ENCODE measurements around the gene FNDC3A.

- no peak for TF ChIP-seq CTCF (conservative IDR thresholded peaks at IDR 0.05; ENCODE audit: low read depth, low read length)
- TF ChIP-seq EZH2 (IDR thresholded peaks at IDR 0.05; ENCODE audit: borderline replicate concordance, low read depth, low read length, poor library complexity, severe bottlenecking): no peak
These were observed 25.9 kb upstream of the FNDC3A start for GRCh38 chr13:48949566-48950500.
